Measurements from ENCODE around the gene ERCC6L2.

DNA sequence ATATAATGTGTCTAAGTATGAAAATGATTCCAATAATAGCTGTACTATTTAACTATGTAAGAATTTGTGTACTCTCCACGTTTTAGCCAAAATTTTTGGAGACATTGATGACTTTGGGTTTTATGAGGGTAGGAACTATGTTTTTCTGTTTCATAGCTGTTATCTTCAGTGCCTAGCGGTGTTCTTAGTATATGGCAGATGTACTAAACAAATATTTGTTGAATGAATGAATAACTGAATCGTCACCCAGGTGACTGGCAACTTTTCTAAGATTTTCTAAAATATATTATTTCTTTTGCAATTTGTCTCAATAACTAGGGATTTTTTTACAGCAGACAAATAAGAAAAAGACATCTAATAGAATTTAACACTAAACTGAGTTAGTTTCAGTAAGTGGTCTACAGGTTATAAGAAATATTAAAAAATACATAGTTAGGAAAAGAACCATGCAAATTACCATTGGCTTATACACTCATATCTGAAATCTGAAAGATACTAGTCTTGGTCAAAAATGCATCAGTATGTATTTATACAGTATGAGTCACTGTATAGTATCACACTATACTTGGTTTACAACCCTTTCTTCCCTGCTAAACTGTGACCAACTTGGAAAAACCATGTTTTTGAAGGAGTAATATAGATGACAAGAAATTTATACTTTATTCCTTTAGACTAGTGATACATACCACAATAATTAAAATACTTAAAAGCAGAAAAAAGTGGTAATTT, 10.5 kb upstream of the ERCC6L2 start:
- TF ChIP-seq RAD21 (IDR thresholded peaks at IDR 0.05; ENCODE audit: low read length) = no peak
- no peak for TF ChIP-seq MXI1 (IDR thresholded peaks at IDR 0.05; ENCODE audit: borderline replicate concordance, low read depth, low read length)
- TF ChIP-seq, protein P1, sequence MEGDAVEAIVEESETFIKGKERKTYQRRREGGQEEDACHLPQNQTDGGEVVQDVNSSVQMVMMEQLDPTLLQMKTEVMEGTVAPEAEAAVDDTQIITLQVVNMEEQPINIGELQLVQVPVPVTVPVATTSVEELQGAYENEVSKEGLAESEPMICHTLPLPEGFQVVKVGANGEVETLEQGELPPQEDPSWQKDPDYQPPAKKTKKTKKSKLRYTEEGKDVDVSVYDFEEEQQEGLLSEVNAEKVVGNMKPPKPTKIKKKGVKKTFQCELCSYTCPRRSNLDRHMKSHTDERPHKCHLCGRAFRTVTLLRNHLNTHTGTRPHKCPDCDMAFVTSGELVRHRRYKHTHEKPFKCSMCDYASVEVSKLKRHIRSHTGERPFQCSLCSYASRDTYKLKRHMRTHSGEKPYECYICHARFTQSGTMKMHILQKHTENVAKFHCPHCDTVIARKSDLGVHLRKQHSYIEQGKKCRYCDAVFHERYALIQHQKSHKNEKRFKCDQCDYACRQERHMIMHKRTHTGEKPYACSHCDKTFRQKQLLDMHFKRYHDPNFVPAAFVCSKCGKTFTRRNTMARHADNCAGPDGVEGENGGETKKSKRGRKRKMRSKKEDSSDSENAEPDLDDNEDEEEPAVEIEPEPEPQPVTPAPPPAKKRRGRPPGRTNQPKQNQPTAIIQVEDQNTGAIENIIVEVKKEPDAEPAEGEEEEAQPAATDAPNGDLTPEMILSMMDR (conservative IDR thresholded peaks at IDR 0.05; ENCODE audit: low read depth, low read length) = no peak
- TF ChIP-seq MAZ (IDR thresholded peaks at IDR 0.05; ENCODE audit: borderline replicate concordance, low read depth, low read length) = no peak
- TF ChIP-seq, protein P2, sequence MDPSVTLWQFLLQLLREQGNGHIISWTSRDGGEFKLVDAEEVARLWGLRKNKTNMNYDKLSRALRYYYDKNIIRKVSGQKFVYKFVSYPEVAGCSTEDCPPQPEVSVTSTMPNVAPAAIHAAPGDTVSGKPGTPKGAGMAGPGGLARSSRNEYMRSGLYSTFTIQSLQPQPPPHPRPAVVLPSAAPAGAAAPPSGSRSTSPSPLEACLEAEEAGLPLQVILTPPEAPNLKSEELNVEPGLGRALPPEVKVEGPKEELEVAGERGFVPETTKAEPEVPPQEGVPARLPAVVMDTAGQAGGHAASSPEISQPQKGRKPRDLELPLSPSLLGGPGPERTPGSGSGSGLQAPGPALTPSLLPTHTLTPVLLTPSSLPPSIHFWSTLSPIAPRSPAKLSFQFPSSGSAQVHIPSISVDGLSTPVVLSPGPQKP (IDR thresholded peaks at IDR 0.05; ENCODE audit: borderline replicate concordance, low read depth, low read length) = no peak
- TF ChIP-seq FOS (IDR thresholded peaks at IDR 0.05; ENCODE audit: low read depth, low read length) = peak; percentile 26; the same call in 1 of the 2 replicates
- no peak for TF ChIP-seq POLR2A (IDR thresholded peaks at IDR 0.05; ENCODE audit: low read depth, low read length)
- no peak for TF ChIP-seq BHLHE40 (IDR thresholded peaks at IDR 0.05; ENCODE audit: low read depth, low read length)
